Smooth muscle cell of the brain vasculature (primary cell): ENCODE results near the gene BIRC7.

Experiments used
- DNase-seq: peaks from one replicate; pipeline ENCODE4 v3.0.0-alpha.2; 2012; ENCODE audit warnings: low read depth, low spot score

BIRC7 gene

GRCh38 chr20:63264519-63264918 is 28.8 kb downstream of the BIRC7 start:
- DNase-seq = no peak

DNA sequence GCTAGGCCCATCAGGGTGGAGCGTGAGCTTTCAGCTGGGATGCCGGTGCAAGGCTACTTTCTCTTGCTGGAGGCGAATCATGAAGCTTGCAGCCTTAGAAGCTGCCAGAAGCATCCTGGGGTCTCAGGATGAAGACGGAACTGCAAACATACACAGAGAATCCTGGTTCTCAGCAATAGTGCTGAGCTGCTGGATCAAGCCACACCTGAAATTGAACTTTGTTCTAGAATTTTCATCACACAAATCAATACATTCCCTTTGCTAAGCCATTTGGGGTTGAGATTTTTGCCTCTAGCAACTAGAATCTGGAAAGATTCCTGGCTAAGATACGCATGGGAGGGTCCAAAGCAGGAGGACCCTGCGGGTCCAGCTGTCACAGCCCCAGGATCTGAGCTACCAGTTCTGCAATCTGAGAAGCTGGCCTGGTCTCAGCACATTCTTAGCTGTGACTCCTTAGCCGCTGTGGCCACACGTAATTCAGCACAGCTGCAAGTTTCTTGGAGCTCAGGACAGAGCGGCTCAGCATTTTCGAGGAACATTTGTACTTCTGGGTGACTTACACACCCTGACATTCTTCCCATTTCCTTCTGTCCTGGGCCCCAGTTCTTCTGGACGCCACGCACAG is 30.3 kb downstream of the BIRC7 start:
- no peak for DNase-seq

- DNase-seq = no peak
Observed at GRCh38 chr20:63267691-63268090, 32.0 kb downstream of the BIRC7 start.

DNA sequence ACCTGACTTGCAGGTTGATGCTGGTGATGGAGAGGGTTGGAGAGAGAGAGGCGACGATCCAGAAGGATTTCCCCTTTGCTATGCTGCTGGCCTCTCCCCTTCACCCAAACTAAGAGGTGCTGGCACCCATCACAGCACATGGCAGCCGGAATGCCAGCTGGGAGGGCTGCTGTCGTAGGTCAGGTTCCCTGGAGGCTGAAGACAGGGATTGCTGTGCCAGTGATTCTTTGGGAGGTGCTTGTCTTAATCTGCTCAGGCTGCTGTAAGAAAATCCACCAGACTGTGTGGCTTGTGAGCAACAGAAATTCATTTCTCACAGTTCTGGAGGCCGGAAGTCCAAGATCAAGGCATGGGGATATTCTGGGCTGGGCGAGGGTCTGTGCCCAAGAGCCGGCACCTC is 32.6 kb downstream of the BIRC7 start:
- DNase-seq = no peak

GRCh38 chr20:63268671-63269439 is 33.1 kb downstream of the BIRC7 start:
- no peak for DNase-seq

GRCh38 chr20:63269724-63270123 is 34.0 kb downstream of the BIRC7 start:
- DNase-seq = no peak

DNA sequence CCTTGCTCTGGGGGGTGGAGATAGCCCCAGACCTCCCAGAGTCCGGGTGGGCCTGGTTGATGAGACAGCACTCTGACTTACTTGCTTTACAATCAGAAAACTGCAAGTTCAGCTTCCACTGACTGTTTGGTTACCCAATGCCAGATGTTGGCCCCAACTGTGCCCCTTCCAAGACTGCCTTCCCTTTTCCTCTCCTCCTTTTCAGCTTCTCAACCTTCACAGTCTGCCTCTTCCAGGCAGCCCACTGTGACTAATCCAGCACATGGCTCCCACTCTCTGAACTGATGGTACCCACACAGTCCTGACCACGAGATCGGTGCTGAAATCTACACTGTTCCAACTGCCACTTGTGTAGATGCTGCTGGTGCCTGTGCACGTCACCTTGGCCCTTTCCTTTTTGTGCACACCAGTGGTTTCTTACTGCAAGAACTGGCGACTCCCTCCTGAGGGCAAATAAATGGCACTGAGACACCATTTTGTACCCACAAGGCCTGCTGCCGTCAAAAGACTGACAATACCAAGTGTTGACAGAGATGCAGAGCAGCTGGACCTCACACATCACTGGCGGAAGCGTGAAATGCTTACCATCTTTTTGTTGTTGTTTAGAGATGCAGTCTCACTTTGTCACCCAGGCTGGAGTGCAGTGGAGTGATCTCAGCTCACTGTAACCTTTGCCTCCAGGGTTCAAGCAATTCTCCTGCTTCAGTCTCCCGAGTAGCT is 35.1 kb downstream of the BIRC7 start:
- no peak for DNase-seq

- DNase-seq = peak; percentile 50
Observed at GRCh38 chr20:63272105-63273058, 36.7 kb downstream of the BIRC7 start, which contains the start of gene ARFGAP1. TSS of gene ARFGAP1 (plus strand) at chr20:63272813. CDS start at chr20:63275581, 2,768 bp downstream.

DNA sequence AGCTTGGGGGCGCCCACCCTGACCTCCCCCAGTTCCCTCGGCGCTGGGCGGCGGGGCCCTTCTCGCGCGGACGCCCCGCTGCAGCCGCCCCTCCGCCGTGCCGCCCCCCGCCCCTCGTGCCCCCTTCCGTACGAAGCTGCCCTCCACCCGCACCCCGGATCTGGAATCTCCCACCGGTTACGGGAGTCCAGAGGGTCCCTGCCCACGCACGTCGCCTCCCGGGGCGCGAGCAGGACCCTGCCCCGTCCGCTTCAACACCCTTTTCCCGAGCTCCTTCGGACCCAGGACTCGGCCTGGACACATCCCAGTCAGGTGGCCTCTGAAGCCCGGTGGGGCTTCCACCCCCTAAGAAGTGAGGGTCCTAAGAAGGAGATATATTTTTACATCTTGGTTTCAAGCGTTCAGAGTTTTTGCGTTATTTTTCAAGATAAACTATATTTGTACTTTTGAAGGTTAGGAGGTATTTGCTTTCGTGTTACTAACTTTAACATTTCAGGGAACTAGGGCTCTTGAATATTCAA is 37.4 kb downstream of the BIRC7 start:
- no peak for DNase-seq

GRCh38 chr20:63273635-63274380 is 38.1 kb downstream of the BIRC7 start:
- no peak for DNase-seq

DNA sequence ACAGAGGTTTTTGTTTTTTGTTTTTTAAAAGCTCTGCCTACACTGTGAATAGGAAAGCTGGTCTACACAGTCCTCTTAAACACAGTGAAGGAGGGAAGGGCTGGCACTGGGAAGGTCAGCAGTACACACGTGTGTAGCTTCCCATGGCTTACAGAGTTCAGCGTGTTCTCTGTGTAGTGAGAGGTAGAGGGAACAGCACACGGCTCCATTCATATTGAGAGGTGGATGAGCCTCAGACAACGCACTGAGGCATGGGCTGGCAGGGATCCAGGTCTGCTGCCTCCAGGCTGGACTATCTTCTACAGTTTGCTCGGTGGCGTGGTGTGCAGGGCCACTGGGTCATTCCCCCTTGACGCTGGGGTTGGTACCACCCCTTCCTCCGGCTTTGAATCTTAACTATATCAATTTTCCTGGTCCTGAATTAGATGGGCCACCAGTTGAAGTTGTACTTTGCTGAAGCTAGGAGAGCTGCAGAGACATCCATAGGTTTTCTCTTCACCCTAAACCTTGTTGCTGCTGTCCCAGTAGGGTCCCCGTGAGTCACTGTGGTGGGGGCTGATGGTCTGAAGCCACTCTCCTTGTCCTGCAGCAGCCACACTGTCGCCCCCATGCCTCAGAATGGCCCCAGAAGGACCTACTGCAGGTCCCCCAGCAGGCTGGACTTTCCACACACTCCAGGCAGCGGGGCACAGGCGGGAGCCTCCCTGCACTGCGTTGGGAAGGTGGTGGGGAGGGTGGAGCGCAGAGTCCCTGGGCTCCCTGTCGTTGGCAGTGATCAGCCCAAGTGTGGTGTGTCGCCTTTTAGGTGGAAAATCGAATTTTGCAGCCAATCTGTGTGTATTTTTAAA is 38.9 kb downstream of the BIRC7 start:
- no peak for DNase-seq

DNA sequence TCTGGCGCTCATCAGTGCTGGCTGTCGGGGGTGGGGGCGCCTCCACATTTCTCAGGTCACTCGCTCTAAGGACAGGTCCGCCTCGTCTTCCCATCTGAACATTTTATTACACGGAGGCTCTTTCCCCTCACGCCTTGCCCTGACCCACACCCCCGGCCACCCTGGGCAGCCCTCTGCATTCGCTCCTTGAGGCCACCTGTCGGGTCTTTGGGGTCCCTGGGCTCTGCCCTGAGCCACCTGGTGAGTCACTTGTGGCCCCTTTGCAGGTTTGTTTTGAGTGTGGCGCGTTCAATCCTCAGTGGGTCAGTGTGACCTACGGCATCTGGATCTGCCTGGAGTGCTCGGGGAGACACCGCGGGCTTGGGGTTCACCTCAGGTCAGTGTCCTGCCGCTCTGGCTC is 40.1 kb downstream of the BIRC7 start:
- no peak for DNase-seq

- DNase-seq = no peak
Observed at GRCh38 chr20:63276956-63277355, 41.3 kb downstream of the BIRC7 start.

- DNase-seq = no peak
Observed at GRCh38 chr20:63277466-63278272, 42.0 kb downstream of the BIRC7 start.

DNA sequence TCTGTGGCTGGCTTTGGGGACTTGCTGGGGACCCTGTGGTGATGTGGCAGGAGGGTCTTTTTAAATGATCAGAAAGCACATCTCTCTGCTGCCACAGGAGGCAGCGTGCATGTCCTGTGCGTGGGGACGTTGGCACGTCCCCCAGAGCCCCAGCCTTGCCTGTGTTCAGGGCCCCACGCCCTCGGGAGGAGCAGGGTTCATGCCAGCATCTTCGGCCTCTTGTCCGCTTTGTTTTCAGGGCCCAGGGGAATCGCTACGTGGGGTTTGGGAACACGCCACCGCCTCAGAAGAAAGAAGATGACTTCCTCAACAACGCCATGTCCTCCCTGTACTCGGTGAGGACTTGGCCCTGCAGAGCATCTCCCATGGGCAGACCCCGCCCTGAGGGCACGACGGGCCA is 43.0 kb downstream of the BIRC7 start:
- no peak for DNase-seq

DNA sequence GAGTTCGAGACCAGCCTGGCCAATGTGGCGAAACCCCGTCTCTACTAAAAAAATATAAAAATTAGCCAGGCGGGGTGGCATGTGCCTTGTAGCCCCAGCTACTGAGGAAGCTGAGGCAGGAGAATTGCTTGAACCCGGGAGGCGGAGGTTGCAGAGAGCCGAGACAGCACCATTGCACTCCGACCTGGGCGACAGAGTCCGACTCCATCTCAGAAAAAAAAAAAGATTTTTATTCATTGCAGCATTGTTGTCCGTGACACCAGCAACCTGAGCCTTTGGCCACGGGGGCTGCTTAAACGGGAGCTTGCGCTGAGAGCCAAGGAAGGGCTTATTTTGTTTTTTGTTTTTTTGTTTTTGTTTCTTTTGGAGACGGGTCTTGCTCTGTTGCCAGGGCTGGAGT is 44.2 kb downstream of the BIRC7 start:
- no peak for DNase-seq

GRCh38 chr20:63280371-63280770 is 44.7 kb downstream of the BIRC7 start:
- no peak for DNase-seq

GRCh38 chr20:63280929-63281545 is 45.3 kb downstream of the BIRC7 start:
- DNase-seq = no peak
